AG09319 (cell line): ENCODE data around the gene PUM2.

Source experiments
- DNase-seq: peaks from one replicate; pipeline ENCODE4 v3.0.0-alpha.2; 2010; ENCODE audit warnings: low read depth; ENCODE audit errors: extremely low read depth
- TF ChIP-seq, protein P1 (sequence below): IDR thresholded peaks from 2 replicates; pipeline ENCODE4 v1.5.1; 2011; ENCODE audit warnings: low read depth, mild to moderate bottlenecking, inconsistent platforms, low read length, moderate library complexity

The PUM2 gene

DNA sequence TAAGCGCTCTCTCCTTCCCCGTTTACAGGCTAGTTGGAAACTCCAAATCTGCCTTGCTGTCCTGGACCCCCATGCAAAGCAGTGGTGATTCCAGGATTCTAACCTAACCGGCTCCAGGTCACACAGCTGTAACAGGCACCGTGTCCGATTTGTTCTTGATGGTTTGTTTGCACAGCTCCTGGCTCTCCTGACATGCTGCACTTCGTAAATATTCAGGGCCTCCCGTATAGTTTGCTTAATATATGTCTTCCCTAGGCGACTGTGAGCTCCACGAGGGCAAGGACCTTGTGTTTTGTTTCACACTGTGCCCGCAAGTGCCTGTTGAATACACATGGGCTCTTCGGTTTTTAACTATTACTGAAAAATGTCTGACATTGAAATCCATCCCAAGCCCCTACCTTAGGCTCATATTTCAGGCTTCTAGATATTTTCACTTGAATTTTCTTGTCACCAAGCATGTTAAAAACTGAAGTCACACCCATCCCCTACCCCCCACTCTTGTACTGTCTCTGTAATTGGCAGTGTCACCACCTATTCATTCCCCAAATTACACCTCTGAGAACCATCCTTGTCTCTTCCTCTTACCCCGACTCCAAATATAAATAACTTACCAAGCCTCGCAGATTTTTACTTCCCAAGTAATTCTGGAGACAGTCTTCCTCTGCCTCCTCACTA, 1.0 kb upstream of the PUM2 start:
- DNase-seq: no peak
- TF ChIP-seq, protein P1, sequence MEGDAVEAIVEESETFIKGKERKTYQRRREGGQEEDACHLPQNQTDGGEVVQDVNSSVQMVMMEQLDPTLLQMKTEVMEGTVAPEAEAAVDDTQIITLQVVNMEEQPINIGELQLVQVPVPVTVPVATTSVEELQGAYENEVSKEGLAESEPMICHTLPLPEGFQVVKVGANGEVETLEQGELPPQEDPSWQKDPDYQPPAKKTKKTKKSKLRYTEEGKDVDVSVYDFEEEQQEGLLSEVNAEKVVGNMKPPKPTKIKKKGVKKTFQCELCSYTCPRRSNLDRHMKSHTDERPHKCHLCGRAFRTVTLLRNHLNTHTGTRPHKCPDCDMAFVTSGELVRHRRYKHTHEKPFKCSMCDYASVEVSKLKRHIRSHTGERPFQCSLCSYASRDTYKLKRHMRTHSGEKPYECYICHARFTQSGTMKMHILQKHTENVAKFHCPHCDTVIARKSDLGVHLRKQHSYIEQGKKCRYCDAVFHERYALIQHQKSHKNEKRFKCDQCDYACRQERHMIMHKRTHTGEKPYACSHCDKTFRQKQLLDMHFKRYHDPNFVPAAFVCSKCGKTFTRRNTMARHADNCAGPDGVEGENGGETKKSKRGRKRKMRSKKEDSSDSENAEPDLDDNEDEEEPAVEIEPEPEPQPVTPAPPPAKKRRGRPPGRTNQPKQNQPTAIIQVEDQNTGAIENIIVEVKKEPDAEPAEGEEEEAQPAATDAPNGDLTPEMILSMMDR: no peak

- TF ChIP-seq, protein P1: no peak
- no peak for DNase-seq
These were observed 467 bp downstream of the PUM2 start for GRCh38 chr2:20350041-20350712.

- TF ChIP-seq, protein P1: no peak
- DNase-seq: no peak
These were observed 1.1 kb downstream of the PUM2 start for GRCh38 chr2:20349513-20349921.

DNA sequence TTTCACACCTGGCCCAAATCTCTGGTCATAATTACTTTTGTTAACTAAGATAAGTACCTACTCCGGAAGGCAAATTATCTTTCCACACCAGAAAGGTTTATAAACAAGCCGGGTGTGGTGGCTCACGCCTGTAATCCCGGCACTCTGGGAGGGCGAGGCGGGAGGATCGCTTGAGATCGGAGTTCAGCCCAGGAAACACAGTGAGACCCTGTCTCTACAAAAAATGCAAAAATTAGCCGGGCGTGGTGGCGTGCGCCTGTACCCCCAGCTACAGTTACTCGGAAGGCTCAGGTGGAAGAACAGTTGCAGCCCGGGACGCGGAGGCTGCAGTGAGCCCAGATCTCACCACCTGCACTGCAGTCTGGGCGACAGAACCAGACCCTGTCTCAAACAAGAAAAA, 2.1 kb downstream of the PUM2 start:
- TF ChIP-seq, protein P1: no peak
- no peak for DNase-seq

- no peak for DNase-seq
- TF ChIP-seq, protein P1: no peak
These were observed 3.9 kb downstream of the PUM2 start for GRCh38 chr2:20346565-20347381.

- TF ChIP-seq, protein P1: no peak
- no peak for DNase-seq
These were observed 7.5 kb downstream of the PUM2 start for GRCh38 chr2:20343128-20343527.

DNA sequence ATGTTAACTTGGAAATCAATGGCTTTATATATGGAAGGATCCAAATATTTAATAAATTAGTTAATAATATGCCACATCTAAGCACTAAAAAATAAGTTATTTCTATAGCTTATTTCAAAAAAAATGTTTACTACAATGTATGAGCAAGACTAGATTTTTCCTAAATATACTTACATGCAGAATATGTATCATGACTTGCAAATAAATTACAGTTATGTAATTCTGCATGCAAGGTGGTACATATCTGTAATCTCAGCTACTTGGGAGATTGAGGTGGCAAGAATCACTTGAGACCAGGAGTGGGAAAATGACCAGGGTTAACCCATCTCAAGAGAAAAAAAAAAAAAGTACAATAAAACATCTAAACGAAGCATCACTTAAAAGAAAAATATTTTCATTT, 11.6 kb downstream of the PUM2 start:
- TF ChIP-seq, protein P1: no peak
- no peak for DNase-seq
